Epidermal melanocyte (primary cell): ENCODE data around the gene EPOP.

Experiments used
- DNase-seq: peaks from one replicate; pipeline ENCODE4 v3.0.0; 2011; ENCODE audit warnings: low spot score; ENCODE audit not compliant: insufficient read length

EPOP gene

DNA sequence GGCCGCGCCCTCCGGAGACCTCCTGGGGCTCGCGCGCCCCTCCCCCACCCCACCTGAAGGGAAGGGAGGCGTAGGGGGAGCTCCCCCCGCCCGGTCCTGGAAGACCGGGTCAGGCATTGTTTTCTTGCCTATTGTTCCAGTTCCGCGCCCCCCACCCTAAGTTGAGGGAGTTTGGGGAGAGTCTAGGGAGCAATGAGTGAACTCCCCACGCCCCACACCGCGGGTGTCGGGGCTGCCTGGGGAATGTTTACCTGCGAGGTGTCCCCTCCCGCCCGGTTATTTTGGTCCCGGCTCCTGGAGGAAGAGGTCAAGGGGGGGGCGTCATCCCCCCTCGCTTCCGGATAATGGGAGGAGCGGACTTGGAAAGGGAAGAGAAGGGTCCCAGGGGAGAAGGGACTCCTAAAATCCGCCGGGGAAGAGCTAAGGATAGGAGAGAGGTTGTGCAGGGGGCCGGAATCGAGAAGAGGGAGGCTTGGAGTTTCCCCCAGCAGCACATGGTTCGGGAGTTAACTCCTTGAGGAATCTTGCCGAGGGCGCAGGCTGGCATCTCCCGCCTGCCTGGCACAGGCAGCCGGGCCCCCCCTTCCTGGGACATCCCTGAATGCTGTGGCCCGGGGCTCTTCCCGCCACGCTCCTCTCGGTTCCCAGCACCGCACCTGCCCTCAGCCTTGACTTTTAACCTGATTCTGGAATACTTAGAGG lies 31.2 kb upstream of the EPOP start:
- DNase-seq, result peak; percentile 38

DNA sequence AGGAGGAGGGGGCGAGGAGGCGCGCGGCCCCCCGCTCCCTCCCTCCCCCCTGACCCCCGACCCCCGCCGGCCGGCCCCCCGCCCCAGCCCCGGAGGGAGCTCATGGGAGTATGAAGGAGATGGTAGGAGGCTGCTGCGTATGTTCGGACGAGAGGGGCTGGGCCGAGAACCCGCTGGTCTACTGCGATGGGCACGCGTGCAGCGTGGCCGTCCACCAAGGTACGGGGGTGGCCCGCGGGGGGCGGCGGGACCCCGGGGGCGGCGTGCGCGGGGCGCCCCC lies 30.7 kb upstream of the EPOP start:
- peak; percentile 42 for DNase-seq

DNA sequence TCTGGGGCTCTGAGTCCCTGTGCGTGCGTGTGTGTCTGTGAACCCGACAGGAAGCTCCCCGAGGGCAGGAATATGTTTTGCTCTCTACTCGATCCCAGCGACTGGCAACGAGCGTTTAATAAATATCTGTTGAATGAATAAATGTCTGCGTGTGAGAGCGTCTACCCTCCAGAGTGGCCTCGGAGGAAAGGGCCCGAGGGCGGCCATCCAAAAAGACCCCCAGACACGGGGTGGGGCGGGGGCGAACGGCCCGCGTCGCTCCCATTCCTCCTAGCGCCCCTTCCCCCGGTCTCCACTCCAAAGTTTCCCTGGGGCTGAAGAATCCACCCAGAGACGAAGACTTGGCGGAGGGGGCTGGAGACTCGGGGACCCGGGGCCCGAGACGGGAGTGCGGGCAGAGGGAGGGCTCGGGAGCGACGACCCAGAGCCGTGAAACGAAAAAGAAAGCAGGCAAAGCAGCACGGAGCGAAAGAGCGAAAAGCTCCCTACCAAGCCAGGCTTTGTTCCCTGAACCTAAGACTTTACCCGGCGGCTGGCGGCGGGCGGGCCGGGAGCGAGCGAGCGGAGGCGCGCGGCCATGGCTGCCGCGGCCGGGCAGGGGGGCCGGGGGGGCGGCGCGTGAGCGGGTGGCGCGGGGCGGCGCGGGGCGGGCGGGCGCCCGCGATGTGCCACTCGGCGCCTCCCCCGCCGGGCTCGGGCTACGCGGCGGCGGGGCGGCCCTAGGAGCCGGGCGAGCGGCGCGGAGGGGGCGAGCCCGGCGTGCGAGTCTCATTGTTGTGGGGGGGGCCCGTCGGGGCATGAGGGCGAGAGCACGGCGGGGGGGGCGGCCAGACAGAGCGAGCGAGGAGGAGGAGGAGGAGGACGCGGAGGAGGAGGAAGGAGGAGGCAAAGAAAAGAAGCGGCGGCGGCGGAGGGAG lies 30.1 kb upstream of the EPOP start, which contains the start of gene MLLT6:
MLLT6 (plus strand) TSS at position 668 of the 917 bp plus-strand sequence. CDS start 360 bp downstream, outside the sequence.
- peak; percentile 72 for DNase-seq

DNA sequence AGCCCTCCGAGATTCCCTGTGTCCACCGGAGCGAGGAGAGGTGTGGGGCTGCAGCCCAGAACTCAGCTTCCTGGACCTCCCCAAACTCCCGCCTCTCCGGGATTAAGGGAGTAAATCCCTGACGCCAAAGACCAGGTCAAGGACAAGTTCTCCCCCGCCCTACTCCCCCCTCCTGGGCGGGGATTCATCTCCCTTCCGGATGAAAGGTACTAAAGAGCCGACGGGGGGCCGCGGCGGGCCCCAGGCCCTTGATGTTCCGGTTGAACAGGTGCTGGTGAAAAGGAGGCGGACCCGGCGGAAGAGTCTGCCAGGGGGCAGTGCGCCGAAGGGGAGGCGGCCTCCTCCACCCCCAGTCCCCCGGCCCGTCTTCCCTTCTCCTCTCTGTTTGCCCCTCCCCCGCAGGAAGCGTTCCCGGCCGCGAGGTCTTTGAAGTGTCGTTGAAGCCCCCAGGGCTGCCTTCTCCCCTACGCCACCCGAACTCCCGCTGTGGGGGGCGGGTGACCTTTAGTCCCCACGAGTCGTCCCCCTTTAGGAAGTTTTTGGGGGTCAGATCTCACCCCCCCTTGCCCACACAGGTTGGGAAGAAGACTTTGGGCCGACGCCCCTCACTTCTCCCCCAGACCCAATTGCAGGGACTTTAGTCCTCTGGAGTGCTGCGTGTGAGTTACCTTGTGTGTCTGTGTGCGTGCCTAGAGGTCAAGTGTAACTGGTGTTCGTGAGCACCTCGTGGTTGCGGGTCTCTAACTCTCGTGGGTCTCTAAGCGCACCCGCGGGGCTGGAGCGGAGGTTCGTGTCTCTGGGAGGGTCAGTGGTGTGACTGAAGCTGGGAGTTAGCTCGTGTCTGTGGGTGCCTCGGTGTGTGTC lies 29.2 kb upstream of the EPOP start:
- peak; percentile 24 for DNase-seq

DNA sequence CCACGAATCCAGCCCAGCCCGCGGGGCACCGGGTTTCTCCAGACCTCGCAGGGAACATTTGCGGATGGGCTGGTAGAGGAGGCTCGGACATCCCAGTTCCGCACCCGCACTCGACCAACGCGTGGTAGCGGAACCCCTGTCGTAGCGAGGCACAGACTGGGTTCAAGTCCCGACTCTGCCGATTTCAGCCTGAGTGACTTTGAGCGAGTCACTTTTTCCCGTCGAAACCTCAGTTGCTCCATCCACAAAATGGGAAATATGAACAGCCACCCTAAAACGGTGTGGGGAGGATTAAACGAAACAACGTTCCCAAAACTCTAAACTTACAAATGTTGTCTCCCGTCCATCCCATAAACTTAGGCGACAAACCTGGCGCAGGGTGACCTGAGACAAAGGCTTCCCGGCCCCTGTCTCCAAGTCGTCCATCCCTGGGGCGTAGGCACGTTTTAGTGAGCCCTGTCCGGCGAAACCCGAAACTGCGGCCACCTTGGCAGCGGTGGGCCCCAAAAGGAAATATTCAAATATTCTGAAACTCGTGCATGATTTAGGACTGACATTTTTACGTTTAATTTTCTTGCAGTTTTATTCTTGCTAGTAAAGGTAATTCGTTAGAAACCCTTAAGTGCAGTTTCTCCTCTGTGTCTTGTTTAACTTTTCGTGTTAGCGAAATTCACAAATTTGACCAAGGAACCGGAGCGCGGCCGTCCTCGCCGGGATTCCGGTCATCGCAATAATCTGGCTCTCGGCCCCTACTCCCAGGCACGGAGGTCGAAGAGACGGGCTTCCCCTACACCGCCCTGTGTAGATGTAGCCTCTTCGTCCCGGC lies 28.4 kb upstream of the EPOP start:
- DNase-seq, result no peak

DNA sequence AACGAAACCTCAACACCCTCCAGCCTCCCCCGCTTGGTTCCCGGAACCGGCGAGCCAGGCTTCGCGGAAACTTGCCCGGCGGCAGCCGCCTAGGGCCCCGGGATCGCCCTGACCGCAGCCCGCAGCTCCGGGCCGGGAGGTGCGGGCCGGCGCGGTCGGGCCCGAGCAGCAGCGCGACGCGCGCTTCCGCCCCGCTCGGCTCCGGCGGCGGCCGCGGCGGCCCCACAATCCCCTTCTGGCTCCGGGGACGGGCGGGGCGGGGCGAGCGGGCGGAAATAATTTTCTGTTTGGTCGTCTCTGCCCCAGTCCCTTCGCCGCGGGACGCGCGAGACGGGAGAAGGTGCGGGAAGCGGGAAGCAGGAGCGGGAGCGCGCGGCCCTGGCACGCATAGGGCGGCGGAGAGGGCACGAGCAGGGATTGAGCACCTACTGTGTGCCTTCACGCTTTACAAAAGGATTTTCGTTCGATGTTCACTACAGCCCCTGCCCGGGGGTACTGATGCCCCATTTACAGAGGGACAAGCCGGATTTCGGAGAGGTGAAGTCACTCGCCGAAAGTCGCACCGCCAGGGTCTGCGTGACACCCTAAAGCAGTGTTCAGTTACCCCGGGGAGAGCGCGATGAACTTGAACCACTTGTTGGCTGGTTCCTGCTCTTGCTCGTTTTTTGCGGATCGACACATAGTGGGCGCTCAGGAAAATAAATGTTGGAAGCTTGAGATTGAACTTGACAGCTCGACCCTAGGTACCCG lies 27.6 kb upstream of the EPOP start:
- peak; percentile 85 for DNase-seq

DNA sequence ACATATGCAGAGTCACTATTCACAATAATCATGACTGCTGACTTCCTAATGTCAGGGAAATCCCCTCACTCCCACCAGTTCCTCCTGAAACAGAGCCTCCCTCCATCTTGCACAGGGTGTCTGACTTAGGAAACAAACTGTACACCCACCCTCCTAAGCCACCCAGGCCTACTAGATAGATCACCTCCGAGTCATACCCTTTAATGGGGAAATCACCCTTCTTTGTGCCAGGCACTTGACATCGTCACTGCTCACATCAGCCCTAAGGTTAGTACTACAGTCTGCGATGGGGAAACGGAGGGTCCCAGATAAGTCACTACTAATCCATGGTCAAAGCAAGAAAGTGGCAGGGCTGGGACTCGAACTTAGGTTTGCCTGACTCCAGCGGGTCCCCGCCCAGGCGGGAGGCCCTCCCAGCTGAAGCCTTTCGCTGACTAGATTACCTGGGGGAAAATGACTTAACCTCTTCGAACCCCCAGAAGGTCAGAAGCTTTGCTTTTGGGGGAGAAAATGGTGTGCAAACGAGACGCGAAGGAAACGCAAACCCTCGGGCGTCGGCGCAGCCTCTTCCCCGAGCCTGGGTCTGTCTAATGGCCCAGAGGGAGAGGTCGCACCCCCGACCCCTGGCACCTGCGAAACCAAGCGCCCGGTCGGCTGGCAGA lies 26.9 kb upstream of the EPOP start:
- no peak for DNase-seq

DNA sequence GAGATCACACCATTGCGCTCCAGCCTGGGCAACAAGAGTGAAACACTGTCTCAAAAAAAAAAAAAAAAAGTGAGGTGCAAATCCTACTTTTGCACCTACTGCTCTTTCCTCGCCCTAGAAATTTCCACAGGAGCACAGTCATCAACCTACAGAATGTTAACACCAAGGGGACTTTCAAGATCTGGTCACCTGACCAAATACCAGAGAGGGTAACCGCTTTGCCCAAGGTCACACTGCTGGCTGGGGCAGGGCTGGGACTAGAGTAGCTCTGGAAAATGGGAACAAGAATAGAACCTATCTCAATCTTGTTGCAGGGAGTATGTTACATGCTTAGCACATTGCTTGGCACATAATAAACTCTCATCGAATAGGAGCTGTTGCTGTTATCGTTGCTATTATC lies 24.0 kb upstream of the EPOP start:
- DNase-seq, result no peak

DNA sequence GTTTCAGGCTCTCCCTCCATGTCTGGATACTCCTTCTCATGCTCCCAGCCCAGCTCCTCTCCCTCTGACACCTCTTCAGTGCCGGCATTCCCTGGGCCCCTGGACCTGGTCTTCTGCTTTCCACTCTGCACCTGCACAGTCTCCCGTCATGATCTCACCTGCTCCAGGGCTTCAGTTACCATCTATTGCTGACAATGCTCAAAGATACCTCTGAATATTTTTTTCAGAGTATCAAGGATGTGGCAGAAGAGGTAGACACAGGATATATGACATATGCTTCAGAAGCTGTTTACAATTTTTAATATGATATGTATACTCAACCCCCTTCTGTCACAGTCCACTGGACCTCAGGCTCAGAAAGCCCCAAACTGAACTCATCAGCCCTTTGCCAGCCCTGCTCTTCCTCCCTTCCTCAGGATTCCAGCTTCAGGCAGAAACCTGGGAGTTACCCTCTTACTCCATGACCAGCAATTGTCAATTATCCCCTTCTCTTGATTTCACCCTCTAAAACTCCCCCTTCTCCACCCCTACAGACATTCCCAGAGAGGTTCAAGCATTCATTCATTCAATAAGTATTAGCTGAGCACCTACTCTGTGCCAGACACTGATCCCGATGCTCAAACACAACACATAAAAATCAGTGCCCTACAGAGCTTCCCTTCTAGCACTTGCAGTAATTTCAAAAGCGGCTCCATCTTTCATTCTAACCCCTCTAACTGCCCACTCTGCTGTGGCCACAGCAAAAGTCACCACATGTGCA lies 22.5 kb upstream of the EPOP start:
- DNase-seq, result no peak

DNA sequence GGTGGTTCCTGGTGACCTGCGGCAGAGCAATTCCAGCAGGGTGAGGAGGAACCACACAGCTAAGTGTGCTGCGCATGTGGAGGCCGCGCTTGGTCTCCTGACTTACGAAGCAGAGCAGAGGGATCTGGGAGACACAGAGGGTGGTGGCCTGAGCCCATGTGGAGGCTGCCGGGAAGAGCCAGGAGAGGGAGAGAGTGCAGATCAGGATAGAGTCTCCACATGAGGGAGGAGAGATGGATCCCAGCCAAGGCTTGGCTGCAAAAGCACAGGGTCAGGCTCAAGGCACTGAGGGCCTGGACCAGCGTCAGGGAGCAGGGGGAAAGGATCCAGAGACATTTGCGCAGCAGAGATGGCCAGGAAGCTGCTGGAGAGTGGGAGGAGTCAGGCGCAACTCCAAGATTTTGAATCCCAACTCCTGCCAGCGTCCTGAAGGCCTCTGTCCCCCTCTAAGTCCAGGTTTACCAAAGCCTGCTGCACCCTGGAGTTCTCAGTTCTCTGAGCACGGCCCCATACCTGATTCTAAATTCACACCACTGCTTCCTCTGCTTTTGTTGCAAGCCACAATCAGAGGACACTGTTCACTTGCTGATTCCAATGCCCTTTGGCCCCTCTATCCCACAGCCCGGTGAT lies 19.1 kb upstream of the EPOP start:
- no peak for DNase-seq

DNA sequence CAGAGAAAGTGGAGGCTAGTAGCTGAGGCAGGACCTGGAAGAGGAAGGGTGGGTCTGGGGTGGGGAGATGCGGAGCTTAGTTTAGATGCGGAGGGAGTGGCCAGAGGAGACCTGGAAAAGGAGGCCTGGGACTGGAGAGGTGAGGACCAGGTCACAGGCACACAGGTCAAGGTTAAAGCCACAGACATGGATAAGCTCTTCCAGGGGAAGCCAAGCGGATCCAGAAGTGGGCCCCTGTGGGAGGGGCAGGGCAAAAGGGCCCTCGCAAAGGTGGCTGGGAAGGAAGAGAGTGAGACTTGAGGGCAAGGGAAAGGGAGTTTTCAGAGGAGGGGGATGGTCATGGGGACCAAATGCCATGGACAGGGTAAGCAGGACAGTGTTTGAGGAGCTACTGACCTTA lies 16.4 kb upstream of the EPOP start:
- DNase-seq, result no peak

DNA sequence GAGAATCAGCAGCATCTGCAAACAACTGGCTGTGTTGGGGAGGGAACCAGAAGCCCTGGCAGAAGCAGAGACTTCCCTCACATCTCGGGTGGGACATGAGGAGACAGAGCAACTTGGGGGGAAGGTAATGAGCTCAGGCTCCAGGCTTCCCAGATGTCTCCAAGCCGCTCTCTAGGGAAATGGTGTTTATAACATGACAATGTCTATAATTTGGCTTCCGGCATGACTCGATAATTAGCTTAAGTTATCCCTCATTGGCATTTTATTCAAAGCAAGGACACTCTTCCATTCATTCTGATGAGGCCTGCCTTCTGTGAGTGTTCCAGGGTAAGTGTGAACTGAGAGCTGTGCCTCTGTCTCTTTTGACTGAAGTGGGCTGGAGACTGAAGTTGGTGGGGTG lies 15.6 kb upstream of the EPOP start:
- no peak for DNase-seq

DNA sequence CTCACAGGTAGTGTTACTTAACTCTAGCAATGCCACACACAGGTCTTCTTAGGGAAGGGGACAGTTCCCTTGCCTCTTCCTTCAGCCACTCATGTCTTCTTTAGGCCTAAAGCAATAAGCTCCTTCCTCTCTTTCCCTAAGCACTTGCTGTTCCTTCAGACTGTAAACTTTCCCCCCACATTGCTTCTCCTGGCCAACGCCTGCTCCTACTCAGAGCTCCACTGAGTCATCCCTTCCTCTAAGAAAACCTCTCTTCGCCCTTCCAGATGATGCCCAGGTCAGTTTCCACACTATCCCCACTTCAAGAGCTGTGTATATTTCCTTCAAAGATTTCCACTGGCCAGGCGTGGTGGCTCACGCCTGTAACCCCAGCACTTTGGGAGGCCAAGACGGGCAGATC lies 12.5 kb upstream of the EPOP start:
- no peak for DNase-seq

DNA sequence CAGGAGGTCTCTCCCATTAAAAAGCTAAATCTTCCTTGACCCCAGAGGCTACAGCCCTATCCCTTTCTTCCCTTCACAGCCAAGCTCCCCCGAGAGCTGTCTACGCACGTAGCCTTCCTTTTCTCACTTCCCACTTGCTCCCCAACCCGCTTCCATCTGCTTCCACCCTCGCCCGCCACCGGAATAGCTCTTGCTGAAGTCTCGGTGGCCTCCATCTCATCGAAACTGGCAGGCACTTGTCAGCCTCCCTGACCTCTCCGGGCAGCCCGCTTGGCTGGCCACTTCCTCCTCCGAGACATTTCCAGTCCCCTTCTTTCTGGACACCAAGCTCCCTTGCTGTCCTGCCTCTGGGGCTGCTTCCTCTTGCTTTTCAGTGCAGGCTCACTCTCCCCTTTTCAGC lies 10.7 kb upstream of the EPOP start:
- DNase-seq, result no peak

DNA sequence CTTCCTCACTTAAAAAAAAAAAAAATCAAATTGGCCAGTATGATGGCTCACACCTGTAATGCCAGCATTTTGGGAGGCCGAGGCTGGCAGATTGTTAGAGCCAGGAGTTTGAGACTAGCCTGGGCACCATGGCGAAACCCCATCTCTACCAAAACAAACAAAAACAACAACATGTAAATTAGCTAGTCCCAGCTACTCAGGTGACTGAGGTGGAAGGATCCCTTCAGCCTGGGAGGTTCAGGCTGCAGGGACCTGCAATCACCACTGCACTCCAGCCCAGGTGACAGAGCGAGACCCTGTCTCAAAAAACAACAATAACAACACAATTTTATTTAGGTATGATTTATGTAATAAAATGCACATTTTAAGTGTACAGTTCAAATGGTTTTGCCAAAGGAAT lies 6.3 kb upstream of the EPOP start:
- no peak for DNase-seq

DNA sequence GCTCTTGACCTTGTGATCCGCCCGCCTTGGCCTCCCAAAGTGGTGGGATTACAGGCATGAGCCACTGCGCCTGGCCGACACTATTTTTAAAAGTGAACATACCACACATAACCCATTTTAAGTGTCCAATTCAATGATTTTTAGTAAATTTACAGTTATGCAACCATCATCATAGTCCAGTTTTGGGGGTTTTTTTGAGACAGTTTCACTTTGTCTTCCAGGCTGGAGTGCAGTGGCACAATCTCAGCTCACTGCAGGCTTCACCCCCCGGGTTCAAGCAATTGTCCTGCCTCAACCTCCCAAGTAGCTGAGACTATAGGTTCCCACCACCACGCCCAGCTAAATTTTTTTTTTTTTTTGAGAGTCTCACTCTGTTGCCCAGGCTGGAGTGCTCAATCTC lies 3.1 kb upstream of the EPOP start:
- no peak for DNase-seq

DNA sequence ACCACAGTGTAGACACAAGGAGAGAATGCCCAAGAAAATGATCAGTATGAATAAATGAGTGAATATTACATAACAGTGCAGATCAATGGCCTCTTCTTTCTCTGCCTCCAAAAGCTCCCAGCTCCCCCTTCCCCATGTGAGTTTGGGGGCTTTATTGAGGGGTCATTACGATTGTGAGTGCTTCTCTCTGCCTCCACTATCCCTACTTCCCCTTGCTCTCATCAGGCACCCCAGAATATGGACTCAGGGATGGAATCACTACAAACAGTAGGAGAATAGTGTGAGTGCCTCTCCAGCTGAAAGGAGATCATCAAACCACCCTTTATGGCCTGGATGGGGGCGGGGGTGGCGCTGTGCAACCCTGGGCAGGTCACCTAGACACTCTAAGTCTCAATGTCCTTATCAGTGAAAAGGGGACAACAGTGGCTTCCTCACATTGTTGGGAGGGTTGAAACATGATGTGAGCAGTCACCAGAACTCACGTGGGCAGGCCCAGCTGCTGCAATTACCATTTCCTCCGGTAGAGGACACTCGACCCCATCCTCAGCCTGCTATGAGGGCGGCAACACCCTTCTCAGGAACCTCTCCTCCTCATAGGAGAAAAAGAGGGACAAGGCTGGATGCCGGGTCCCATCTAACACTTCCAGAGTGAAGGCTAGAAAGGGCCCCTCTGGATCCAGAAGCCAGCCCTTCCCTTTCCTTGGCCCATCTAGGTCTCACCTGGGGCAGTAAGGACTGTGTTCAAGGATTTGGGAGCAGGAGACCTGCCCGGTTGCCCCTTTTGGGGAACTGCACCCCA lies 2.1 kb upstream of the EPOP start:
- DNase-seq, result peak; percentile 86
